Measurements from ENCODE around the gene EML4.

DNA sequence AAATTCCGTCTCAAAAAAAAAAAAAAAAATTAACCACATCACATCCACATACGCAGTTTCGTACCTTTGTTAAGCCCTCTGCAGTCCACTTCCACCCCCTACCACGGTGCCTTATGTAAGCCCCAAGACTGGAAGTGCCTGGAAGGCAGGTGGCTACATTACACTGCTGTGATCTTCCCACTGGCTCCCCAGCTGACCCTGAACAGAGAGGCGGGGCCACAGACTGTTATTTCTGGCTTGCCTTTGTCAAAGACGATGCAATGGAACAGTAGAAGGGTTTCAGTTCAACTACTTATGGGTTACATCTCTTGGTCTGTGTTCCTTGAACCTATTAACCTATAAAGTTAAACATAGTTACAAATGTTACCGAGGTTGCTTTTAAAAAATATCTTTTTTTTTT lies 207.6 kb downstream of the EML4 start:
- TF ChIP-seq ZZZ3 (CRISPR knock-in tag; IDR thresholded peaks at IDR 0.05; ENCODE audit: borderline replicate concordance) (no peak), PHF5A (CRISPR knock-in tag; IDR thresholded peaks at IDR 0.05; ENCODE audit: low read depth, unreplicated experiment) (no peak), ZNF337 (CRISPR knock-in tag; IDR thresholded peaks at IDR 0.05; ENCODE audit: borderline replicate concordance, low read depth) (no peak), ZNF567 (CRISPR knock-in tag; IDR thresholded peaks at IDR 0.05; ENCODE audit: borderline replicate concordance) (no peak), MTA3 (CRISPR knock-in tag; IDR thresholded peaks at IDR 0.05) (no peak), KDM4B (CRISPR knock-in tag; IDR thresholded peaks at IDR 0.05) (no peak), EZH2 (conservative IDR thresholded peaks at IDR 0.05; ENCODE audit: low read depth, low read length) (no peak), ZSCAN29 (CRISPR knock-in tag; conservative IDR thresholded peaks at IDR 0.05) (no peak), EP300 (IDR thresholded peaks at IDR 0.05; ENCODE audit: low read depth in 2 of 2, low read length in 2 of 2) (no peak), EP300 (CRISPR knock-in tag; IDR thresholded peaks at IDR 0.05; ENCODE audit: borderline replicate concordance) (no peak)
- TF ChIP-seq, protein P1, sequence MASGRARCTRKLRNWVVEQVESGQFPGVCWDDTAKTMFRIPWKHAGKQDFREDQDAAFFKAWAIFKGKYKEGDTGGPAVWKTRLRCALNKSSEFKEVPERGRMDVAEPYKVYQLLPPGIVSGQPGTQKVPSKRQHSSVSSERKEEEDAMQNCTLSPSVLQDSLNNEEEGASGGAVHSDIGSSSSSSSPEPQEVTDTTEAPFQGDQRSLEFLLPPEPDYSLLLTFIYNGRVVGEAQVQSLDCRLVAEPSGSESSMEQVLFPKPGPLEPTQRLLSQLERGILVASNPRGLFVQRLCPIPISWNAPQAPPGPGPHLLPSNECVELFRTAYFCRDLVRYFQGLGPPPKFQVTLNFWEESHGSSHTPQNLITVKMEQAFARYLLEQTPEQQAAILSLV (CRISPR knock-in tag; IDR thresholded peaks at IDR 0.05; ENCODE audit: borderline replicate concordance) = no peak

Measured in HepG2 (cell line).